WERI-Rb-1 (cell line): Measurements from ENCODE around the gene KIRREL3.

Source experiments
- DNase-seq: peaks from one replicate; pipeline ENCODE4 v3.0.0-alpha.2; 2020
- H3K27ac ChIP-seq: fragments of 250-450 bp; sonication (Bioruptor Pico); 2 replicates; pipeline ENCODE4 v1.5.1; 2020; ENCODE audit warnings: mild to moderate bottlenecking, moderate library complexity
- H3K27me3 ChIP-seq: fragments of 250-450 bp; sonication (Bioruptor Pico); 2 replicates; pipeline ENCODE4 v1.5.1; 2021; ENCODE audit warnings: mild to moderate bottlenecking, low read depth, moderate library complexity; ENCODE audit not compliant: insufficient read depth, severe bottlenecking
- H3K36me3 ChIP-seq: fragments of 250-450 bp; sonication (Bioruptor Pico); 2 replicates; pipeline ENCODE4 v1.5.1; 2020; ENCODE audit warnings: mild to moderate bottlenecking, moderate library complexity
- H3K4me3 ChIP-seq: 2 replicates; pipeline ENCODE4 v1.5.1; 2011; ENCODE audit warnings: low read depth, mild to moderate bottlenecking, control low read depth, low read length
- H3K9me3 ChIP-seq: fragments of 250-450 bp; sonication (Bioruptor Pico); 2 replicates; pipeline ENCODE4 v1.5.1; 2021; ENCODE audit warnings: mild to moderate bottlenecking, moderate library complexity; ENCODE audit not compliant: severe bottlenecking
- CTCF ChIP-seq: IDR thresholded peaks from 2 replicates; pipeline ENCODE4 v1.5.1; 2011; ENCODE audit warnings: low read depth, mild to moderate bottlenecking, control low read depth, inconsistent platforms, low read length

Gene KIRREL3

GRCh38 chr11:126732981-126733380 lies 267.6 kb downstream of the KIRREL3 start:
- no peaks in the 10 kb centered on the region for H3K27me3 ChIP-seq
- H3K36me3 ChIP-seq: no peaks in the 10 kb centered on the region
- H3K9me3 ChIP-seq: no peaks in the 10 kb centered on the region
- H3K27ac ChIP-seq: no peak overlapping the region
- TF ChIP-seq CTCF: no peak
- no peak overlapping the region for H3K4me3 ChIP-seq
- DNase-seq: no peak

DNA sequence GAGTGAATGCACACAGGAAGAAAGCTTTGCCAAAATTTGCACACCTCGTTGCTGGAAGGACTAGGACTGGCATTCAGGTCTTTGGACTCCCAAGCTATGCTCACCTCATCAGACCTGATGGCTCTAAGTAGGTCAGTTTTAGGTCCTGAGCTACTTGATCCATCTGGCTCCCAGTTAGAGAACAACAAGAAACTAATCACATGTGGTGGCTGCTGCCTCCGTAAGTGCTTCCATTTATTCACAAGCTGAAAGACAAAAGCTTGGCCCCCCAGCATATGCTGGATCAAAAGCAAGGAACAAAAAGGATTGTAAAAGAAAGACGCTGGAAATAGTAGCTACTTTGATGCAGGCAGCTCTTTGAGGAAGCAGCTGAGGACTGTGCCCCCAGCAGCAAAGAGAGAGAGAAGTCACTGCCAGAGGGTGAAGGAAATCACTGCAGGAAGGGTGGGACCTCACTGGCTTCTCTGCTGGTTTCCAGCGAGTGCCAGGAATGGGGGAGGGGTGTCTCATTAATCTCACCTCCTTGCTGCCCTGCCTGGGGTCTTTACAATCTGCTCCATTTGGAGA lies 268.9 kb downstream of the KIRREL3 start:
- Histone ChIP-seq H3K9me3 (no peaks in the 10 kb centered on the region), H3K27ac (peak overlapping the region; percentile 77), H3K36me3 (no peaks in the 10 kb centered on the region), H3K4me3 (no peak overlapping the region), H3K27me3 (no peaks in the 10 kb centered on the region)
- peak; percentile 44 for DNase-seq
- TF ChIP-seq CTCF: no peak

DNA sequence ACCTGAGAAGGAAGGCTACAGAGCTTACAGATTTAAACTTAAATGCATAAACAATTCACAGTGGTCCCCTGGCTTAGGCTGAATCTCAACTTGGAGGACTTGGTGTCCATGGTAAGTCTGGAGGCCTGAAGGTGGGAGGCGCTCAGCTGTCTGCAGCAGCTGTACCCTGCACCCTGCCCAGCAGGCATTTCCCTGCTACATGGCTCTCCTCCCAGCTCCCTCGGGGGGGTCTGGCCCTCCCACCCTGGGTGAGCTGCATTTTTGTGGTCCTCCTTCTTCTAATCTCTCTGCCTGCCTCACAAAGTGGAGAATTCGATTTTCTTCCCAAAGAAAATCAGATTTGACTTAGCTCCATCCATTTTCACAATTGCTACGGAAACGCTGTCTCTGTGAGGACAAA lies 273.2 kb downstream of the KIRREL3 start:
- DNase-seq: no peak
- H3K9me3 ChIP-seq: no peaks in the 10 kb centered on the region
- H3K27ac ChIP-seq: no peak overlapping the region
- no peaks in the 10 kb centered on the region for H3K27me3 ChIP-seq
- H3K4me3 ChIP-seq: no peak overlapping the region
- no peak for TF ChIP-seq CTCF
- H3K36me3 ChIP-seq: no peaks in the 10 kb centered on the region

- H3K36me3 ChIP-seq: no peaks in the 10 kb centered on the region
- H3K9me3 ChIP-seq: no peaks in the 10 kb centered on the region
- no peak overlapping the region for H3K27ac ChIP-seq
- no peaks in the 10 kb centered on the region for H3K27me3 ChIP-seq
- no peak overlapping the region for H3K4me3 ChIP-seq
- no peak for TF ChIP-seq CTCF
- DNase-seq: no peak
These were observed 275.0 kb downstream of the KIRREL3 start for GRCh38 chr11:126725521-126725920.

DNA sequence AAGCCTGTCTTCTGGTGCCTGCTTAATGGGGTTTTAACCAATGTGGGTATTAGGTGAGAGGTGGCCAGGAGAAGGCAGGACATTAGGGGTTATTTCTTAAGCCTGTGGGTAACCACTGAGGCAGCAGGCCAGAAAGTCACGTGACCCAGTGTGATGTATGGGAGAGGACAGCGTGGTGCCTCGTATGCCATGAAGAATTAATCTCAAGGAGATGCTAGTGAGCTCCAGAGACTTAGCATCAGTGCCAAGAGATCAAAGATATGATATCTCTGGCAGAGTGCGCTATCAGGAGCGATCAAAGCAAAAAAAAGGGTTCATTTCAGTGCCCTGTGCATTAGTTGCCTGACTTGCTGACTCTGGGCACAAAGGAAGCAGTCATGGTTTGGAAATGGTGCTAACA lies 275.5 kb downstream of the KIRREL3 start:
- Histone ChIP-seq H3K27ac (no peak overlapping the region), H3K27me3 (no peaks in the 10 kb centered on the region), H3K9me3 (no peaks in the 10 kb centered on the region), H3K36me3 (no peaks in the 10 kb centered on the region), H3K4me3 (no peak overlapping the region)
- no peak for TF ChIP-seq CTCF
- DNase-seq: no peak

DNA sequence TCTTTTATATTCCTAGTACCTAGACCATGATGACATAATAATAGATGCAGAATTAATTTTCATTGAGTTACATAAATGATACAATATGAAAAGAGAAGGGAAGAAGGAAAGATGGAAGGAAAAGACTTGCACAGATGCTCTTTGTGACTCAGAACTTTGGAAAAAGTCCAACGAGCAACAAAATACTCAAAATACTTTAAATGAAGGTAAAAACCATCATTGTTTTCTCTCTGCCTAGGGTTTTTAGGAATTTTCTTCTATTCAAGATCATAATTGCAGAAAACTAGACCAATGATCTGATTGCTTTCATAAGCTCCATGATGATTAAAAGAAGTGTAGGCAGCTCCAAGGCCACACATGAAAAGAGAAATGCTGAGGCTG lies 276.9 kb downstream of the KIRREL3 start:
- no peak for TF ChIP-seq CTCF
- no peaks in the 10 kb centered on the region for H3K36me3 ChIP-seq
- H3K4me3 ChIP-seq: no peak overlapping the region
- H3K27me3 ChIP-seq: no peaks in the 10 kb centered on the region
- DNase-seq: no peak
- no peak overlapping the region for H3K27ac ChIP-seq
- no peaks in the 10 kb centered on the region for H3K9me3 ChIP-seq
